SK-N-DZ (cell line): Measurements from ENCODE around the gene JMJD7.

Source experiments
- DNase-seq: peaks from one replicate; pipeline ENCODE4 v3.0.0-alpha.2; 2015; ENCODE audit warnings: low spot score
- small RNA-seq, 2 experiments: library from RNA; depleted of rRNA; stranded (forward); fragments of <200 nt; gene quantifications; one replicate each; pipeline ENCODE3, GENCODE V24; 2014

JMJD7 gene

DNA sequence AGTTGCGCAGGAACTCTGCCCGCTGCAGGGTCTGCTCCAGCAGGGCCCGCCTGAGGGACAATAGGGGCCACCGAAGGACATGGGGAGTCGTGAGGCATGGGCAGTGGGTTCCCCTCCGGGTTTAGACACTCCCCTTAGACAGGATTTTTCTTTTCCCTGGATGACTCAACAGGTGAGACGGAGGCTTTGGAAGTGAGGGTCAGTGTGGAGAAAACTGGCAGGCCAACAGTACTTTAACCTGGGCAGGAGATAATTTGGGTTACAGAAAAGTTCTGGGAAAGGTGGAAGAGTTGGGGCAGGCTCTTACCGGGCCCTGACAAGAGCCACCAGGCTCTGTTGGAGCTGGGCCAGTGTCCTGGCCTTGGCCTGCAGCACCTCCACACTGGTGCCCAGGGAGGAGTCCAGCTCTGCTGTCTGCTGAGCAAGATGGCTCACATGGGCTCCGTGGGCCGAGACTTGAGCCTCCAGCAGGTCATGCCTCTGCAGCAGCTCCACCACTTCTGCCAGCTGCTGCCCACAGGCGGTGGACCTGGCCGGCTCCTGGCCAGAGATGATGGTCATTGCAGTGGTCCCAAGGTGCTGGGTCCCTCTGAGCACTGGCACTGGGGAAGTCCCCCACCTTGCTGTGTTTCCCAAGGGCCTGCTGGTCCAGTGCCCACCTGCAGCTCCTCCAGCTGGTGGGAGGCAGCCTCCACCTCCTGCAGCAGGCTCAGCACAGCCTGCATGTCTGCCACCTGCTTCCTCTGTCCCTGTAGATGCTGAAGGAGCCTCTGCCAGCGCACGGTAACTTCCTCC is 55.0 kb downstream of the JMJD7 start:
- DNase-seq = no peak

DNA sequence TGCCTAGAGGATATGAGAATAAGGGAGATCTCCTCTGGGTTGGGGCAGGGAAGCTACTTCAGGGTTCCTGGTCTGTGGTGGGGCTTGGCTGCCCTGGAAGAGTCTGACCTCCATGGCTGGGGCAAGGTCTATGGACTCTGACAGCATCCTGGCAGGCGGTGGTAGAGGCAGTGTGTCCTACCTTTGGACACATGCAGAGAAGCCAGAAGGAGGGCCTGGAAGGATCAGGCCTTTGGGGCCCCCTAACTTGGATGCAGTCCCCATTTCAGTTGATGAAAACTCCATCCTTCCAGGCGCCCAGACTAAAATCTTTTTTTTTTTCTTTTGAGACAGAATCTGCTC is 55.6 kb downstream of the JMJD7 start:
- DNase-seq = no peak

DNA sequence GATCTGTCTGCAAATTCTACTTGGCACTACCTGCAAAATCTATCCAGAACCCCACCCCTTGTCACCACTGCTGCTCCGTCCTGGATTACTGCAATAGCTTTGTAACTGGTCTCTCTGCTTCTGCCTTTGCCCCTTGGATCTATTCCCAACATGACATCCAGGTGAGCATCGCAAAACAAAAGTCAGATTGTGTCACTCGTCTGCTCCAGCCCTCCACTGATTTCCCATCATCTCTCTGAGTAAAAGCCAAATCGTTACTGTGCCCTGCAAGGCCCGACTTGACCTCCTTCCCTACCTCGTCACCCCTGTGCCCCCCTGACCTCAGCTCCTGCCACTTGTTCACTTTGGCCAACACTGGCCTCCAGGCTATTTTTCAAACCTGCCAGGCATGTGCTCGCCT is 56.6 kb downstream of the JMJD7 start:
- no peak for DNase-seq

DNA sequence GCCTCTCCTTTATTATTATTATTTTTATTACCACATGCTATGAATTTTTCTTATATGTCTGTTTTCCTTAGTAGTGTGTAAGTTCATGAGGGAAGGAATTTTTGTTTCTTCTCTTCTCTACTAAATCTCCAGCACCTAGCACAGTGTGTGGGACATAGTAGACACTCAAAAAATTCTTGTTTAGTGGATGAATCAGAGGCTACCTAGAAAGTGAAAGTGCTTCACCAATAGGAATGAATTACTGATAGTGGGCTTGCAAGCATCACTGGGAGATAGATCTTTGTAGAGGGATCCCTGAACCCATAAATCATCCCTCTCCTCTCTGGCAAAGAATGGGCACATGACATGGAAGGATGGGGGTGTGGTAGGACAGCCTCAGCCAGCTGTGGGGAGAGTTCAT is 57.4 kb downstream of the JMJD7 start:
- no peak for DNase-seq

- no peak for DNase-seq
Observed at GRCh38 chr15:41885841-41886240, 57.9 kb downstream of the JMJD7 start.

DNA sequence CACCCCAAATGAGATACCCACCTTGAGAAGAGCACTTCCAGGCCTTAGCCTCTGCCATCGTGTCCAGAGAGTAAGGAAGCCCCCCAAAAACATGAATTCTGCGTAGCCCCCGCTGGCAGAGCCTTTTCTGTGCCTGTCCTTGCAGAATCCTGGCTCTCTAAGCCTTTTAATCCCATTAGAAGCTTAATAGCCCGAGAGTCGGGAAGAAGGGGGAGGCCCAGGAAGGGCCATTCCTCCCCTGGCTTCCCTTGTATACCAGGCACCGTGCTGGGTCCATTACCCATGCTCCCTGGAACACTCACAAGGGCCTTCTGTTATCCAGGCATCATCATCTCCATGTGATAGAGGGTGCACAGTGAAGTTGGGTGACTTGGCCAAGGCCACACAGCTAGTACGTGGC is 58.8 kb downstream of the JMJD7 start:
- DNase-seq = no peak

- no peak for DNase-seq
Observed at GRCh38 chr15:41887161-41887560, 59.3 kb downstream of the JMJD7 start.

Small RNAs within 50 kb of the gene (small RNA-seq; reads per million reads assigned to genes)
- 0 to 0.09 reads per million in 2 experiments for gene JMJD7-PLA2G4B
- gene MIR4310 = 0 reads per million in 2 experiments
- 0 reads per million in 2 experiments for gene RNA5SP393
